ENCODE results near the gene PAQR9.
"Not testable (repeated sequence)": the region's sequence is repeated elsewhere in the genome, so short reads cannot be mapped to it uniquely, and the experiment has no call there.

Gene PAQR9

GRCh38 chr3:142998439-142998838, 35.0 kb upstream of the PAQR9 start:
- no peak overlapping the region for H2AFZ ChIP-seq (ENCODE audit: low read length, unreplicated experiment)
- no peaks in the 10 kb centered on the region for H3K36me3 ChIP-seq (ENCODE audit: insufficient read depth, low read length)
- H3K79me2 ChIP-seq (ENCODE audit: control insufficient read depth, insufficient read depth, low read length, unreplicated experiment) = peaks cover 32% of the 10 kb centered on the region
- peaks cover 8% of the 10 kb centered on the region for H3K4me1 ChIP-seq (ENCODE audit: control insufficient read depth, insufficient read depth, low read length, unreplicated experiment)
- H3K27ac ChIP-seq (ENCODE audit: low read depth, low read length) = no peak overlapping the region
- H3K27me3 ChIP-seq (ENCODE audit: insufficient read depth, low read length) = no peaks in the 10 kb centered on the region
- H3K4me3 ChIP-seq (ENCODE audit: low read depth, low read length) = no peak overlapping the region

GRCh38 chr3:142997330-142997729, 33.9 kb upstream of the PAQR9 start:
- H2AFZ ChIP-seq (ENCODE audit: low read length, unreplicated experiment) = no peak overlapping the region
- no peaks in the 10 kb centered on the region for H3K36me3 ChIP-seq (ENCODE audit: insufficient read depth, low read length)
- H3K4me3 ChIP-seq (ENCODE audit: low read depth, low read length) = no peak overlapping the region
- H3K27ac ChIP-seq (ENCODE audit: low read depth, low read length) = no peak overlapping the region
- no peaks in the 10 kb centered on the region for H3K27me3 ChIP-seq (ENCODE audit: insufficient read depth, low read length)
- H3K4me1 ChIP-seq (ENCODE audit: control insufficient read depth, insufficient read depth, low read length, unreplicated experiment) = peaks cover 8% of the 10 kb centered on the region
- H3K79me2 ChIP-seq (ENCODE audit: control insufficient read depth, insufficient read depth, low read length, unreplicated experiment) = peaks cover 21% of the 10 kb centered on the region

GRCh38 chr3:142993958-142994442, 30.5 kb upstream of the PAQR9 start:
- Histone ChIP-seq H3K36me3 (ENCODE audit: insufficient read depth, low read length) (no peaks in the 10 kb centered on the region), H3K4me3 (ENCODE audit: low read depth, low read length) (no peak overlapping the region), H3K27me3 (ENCODE audit: insufficient read depth, low read length) (no peaks in the 10 kb centered on the region), H3K4me1 (ENCODE audit: control insufficient read depth, insufficient read depth, low read length, unreplicated experiment) (no peaks in the 10 kb centered on the region), H3K27ac (ENCODE audit: low read depth, low read length) (no peak overlapping the region), H2AFZ (ENCODE audit: low read length, unreplicated experiment) (peak overlapping the region; percentile 39), H3K79me2 (ENCODE audit: control insufficient read depth, insufficient read depth, low read length, unreplicated experiment) (no peaks in the 10 kb centered on the region)

GRCh38 chr3:142992323-142992722, 28.8 kb upstream of the PAQR9 start:
- Histone ChIP-seq H3K4me3 (ENCODE audit: low read depth, low read length) (no peak overlapping the region), H3K36me3 (ENCODE audit: insufficient read depth, low read length) (no peaks in the 10 kb centered on the region), H3K27me3 (ENCODE audit: insufficient read depth, low read length) (no peaks in the 10 kb centered on the region), H3K79me2 (ENCODE audit: control insufficient read depth, insufficient read depth, low read length, unreplicated experiment) (no peaks in the 10 kb centered on the region), H3K4me1 (ENCODE audit: control insufficient read depth, insufficient read depth, low read length, unreplicated experiment) (peaks cover 6% of the 10 kb centered on the region), H3K27ac (ENCODE audit: low read depth, low read length) (no peak overlapping the region), H2AFZ (ENCODE audit: low read length, unreplicated experiment) (no peak overlapping the region)

- H3K4me1 ChIP-seq (ENCODE audit: control insufficient read depth, insufficient read depth, low read length, unreplicated experiment) = peaks cover 6% of the 10 kb centered on the region
- no peaks in the 10 kb centered on the region for H3K36me3 ChIP-seq (ENCODE audit: insufficient read depth, low read length)
- H3K27me3 ChIP-seq (ENCODE audit: insufficient read depth, low read length) = no peaks in the 10 kb centered on the region
- no peak overlapping the region for H3K4me3 ChIP-seq (ENCODE audit: low read depth, low read length)
- H2AFZ ChIP-seq (ENCODE audit: low read length, unreplicated experiment) = no peak overlapping the region
- no peak overlapping the region for H3K27ac ChIP-seq (ENCODE audit: low read depth, low read length)
- no peaks in the 10 kb centered on the region for H3K79me2 ChIP-seq (ENCODE audit: control insufficient read depth, insufficient read depth, low read length, unreplicated experiment)
Measured at GRCh38 chr3:142990721-142991120, 27.2 kb upstream of the PAQR9 start.

GRCh38 chr3:142988826-142989225, 25.4 kb upstream of the PAQR9 start:
- not testable (repeated sequence) for H3K27ac ChIP-seq (ENCODE audit: low read depth, low read length); H3K4me1 ChIP-seq (ENCODE audit: control insufficient read depth, insufficient read depth, low read length, unreplicated experiment); H3K36me3 ChIP-seq (ENCODE audit: insufficient read depth, low read length); H2AFZ ChIP-seq (ENCODE audit: low read length, unreplicated experiment); H3K4me3 ChIP-seq (ENCODE audit: low read depth, low read length); H3K79me2 ChIP-seq (ENCODE audit: control insufficient read depth, insufficient read depth, low read length, unreplicated experiment); H3K27me3 ChIP-seq (ENCODE audit: insufficient read depth, low read length)

GRCh38 chr3:142988221-142988620, 24.7 kb upstream of the PAQR9 start:
- H3K4me1 ChIP-seq (ENCODE audit: control insufficient read depth, insufficient read depth, low read length, unreplicated experiment); H3K79me2 ChIP-seq (ENCODE audit: control insufficient read depth, insufficient read depth, low read length, unreplicated experiment); H3K4me3 ChIP-seq (ENCODE audit: low read depth, low read length); H3K36me3 ChIP-seq (ENCODE audit: insufficient read depth, low read length); H3K27ac ChIP-seq (ENCODE audit: low read depth, low read length); H3K27me3 ChIP-seq (ENCODE audit: insufficient read depth, low read length): not testable (repeated sequence)
- H2AFZ ChIP-seq (ENCODE audit: low read length, unreplicated experiment) = peak overlapping the region; percentile 82

GRCh38 chr3:142987707-142988106, 24.2 kb upstream of the PAQR9 start:
- H3K27ac ChIP-seq (ENCODE audit: low read depth, low read length) = no peak overlapping the region; the same call in 1 of the 2 replicates

GRCh38 chr3:142987080-142987700, 23.7 kb upstream of the PAQR9 start:
- Histone ChIP-seq H3K4me3 (ENCODE audit: low read depth, low read length) (no peak overlapping the region), H3K4me1 (ENCODE audit: control insufficient read depth, insufficient read depth, low read length, unreplicated experiment) (peaks cover 6% of the 10 kb centered on the region), H3K27ac (ENCODE audit: low read depth, low read length) (no peak overlapping the region), H3K79me2 (ENCODE audit: control insufficient read depth, insufficient read depth, low read length, unreplicated experiment) (no peaks in the 10 kb centered on the region), H3K27me3 (ENCODE audit: insufficient read depth, low read length) (no peaks in the 10 kb centered on the region), H2AFZ (ENCODE audit: low read length, unreplicated experiment) (peak overlapping the region; percentile 82), H3K36me3 (ENCODE audit: insufficient read depth, low read length) (no peaks in the 10 kb centered on the region)

More at GRCh38 chr3:142987707-142988106, 24.2 kb upstream of the PAQR9 start:
- Histone ChIP-seq H3K36me3 (ENCODE audit: insufficient read depth, low read length) (no peaks in the 10 kb centered on the region), H2AFZ (ENCODE audit: low read length, unreplicated experiment) (peak overlapping the region; percentile 82), H3K79me2 (ENCODE audit: control insufficient read depth, insufficient read depth, low read length, unreplicated experiment) (no peaks in the 10 kb centered on the region), H3K4me1 (ENCODE audit: control insufficient read depth, insufficient read depth, low read length, unreplicated experiment) (peaks cover 6% of the 10 kb centered on the region), H3K27me3 (ENCODE audit: insufficient read depth, low read length) (no peaks in the 10 kb centered on the region), H3K4me3 (ENCODE audit: low read depth, low read length) (no peak overlapping the region)

GRCh38 chr3:142984255-142984654, 20.8 kb upstream of the PAQR9 start:
- H3K36me3 ChIP-seq (ENCODE audit: insufficient read depth, low read length) = no peaks in the 10 kb centered on the region
- no peaks in the 10 kb centered on the region for H3K27me3 ChIP-seq (ENCODE audit: insufficient read depth, low read length)
- H3K27ac ChIP-seq (ENCODE audit: low read depth, low read length) = no peak overlapping the region
- no peak overlapping the region for H2AFZ ChIP-seq (ENCODE audit: low read length, unreplicated experiment)
- H3K79me2 ChIP-seq (ENCODE audit: control insufficient read depth, insufficient read depth, low read length, unreplicated experiment) = no peaks in the 10 kb centered on the region
- H3K4me3 ChIP-seq (ENCODE audit: low read depth, low read length) = no peak overlapping the region
- H3K4me1 ChIP-seq (ENCODE audit: control insufficient read depth, insufficient read depth, low read length, unreplicated experiment) = peaks cover 15% of the 10 kb centered on the region

- Histone ChIP-seq H2AFZ (ENCODE audit: low read length, unreplicated experiment) (no peak overlapping the region), H3K4me3 (ENCODE audit: low read depth, low read length) (no peak overlapping the region)
Measured at GRCh38 chr3:142983318-142983717, 19.8 kb upstream of the PAQR9 start.

More at GRCh38 chr3:142983318-142983717, 19.8 kb upstream of the PAQR9 start:
- no peak overlapping the region for H3K27ac ChIP-seq (ENCODE audit: low read depth, low read length)
- no peaks in the 10 kb centered on the region for H3K79me2 ChIP-seq (ENCODE audit: control insufficient read depth, insufficient read depth, low read length, unreplicated experiment)
- no peaks in the 10 kb centered on the region for H3K27me3 ChIP-seq (ENCODE audit: insufficient read depth, low read length)
- peaks cover 15% of the 10 kb centered on the region for H3K4me1 ChIP-seq (ENCODE audit: control insufficient read depth, insufficient read depth, low read length, unreplicated experiment)
- no peaks in the 10 kb centered on the region for H3K36me3 ChIP-seq (ENCODE audit: insufficient read depth, low read length)
